Mesendoderm (in vitro differentiated cells): ENCODE data around the gene EXOC3L2.
A peak's percentile ranks its signal among the peaks of the same experiment; 100 is the strongest.

Experiments used
- DNase-seq: peaks from one replicate; pipeline ENCODE4 v3.0.0; 2013
- H2AK5ac ChIP-seq: 2 replicates; pipeline ENCODE4 v1.6.1; 2013; ENCODE audit warnings: low read length, inconsistent platforms
- H2BK120ac ChIP-seq: 2 replicates; pipeline ENCODE4 v1.6.1; 2013; ENCODE audit warnings: low read depth, mild to moderate bottlenecking, low read length, moderate library complexity, mixed read lengths
- H2BK15ac ChIP-seq: replicated peaks from 2 replicates; pipeline ENCODE4 v1.6.1; 2013; ENCODE audit warnings: low read depth, mild to moderate bottlenecking, moderate library complexity
- H2BK5ac ChIP-seq: 2 replicates; pipeline ENCODE4 v1.6.1; 2013; ENCODE audit warnings: low read length, inconsistent platforms
- H3K18ac ChIP-seq: 2 replicates; pipeline ENCODE4 v1.6.1; 2013; ENCODE audit warnings: mild to moderate bottlenecking, low read length, mixed read lengths
- H3K23ac ChIP-seq: one replicate; pipeline ENCODE4 v1.6.1; 2013; ENCODE audit warnings: low read length
- H3K27ac ChIP-seq: 2 replicates; pipeline ENCODE4 v1.5.1; 2013; ENCODE audit warnings: low read depth, mild to moderate bottlenecking, inconsistent platforms, low read length, moderate library complexity
- H3K27me3 ChIP-seq: 2 replicates; pipeline ENCODE4 v1.6.1; 2013; ENCODE audit warnings: low read length, control low read depth, mild to moderate bottlenecking, inconsistent platforms; ENCODE audit not compliant: insufficient read depth, poor library complexity
- H3K36me3 ChIP-seq: 2 replicates; pipeline ENCODE4 v1.6.1; 2013; ENCODE audit warnings: low read length, inconsistent platforms; ENCODE audit not compliant: control insufficient read depth, insufficient read depth
- H3K4ac ChIP-seq: one replicate; pipeline ENCODE4 v1.6.1; 2013; ENCODE audit warnings: low read depth, mild to moderate bottlenecking, low read length, moderate library complexity
- H3K4me1 ChIP-seq: 2 replicates; pipeline ENCODE4 v1.6.1; 2013; ENCODE audit warnings: low read depth, low read length, inconsistent platforms; ENCODE audit not compliant: control insufficient read depth
- H3K4me2 ChIP-seq: 2 replicates; pipeline ENCODE4 v1.6.1; 2013; ENCODE audit warnings: low read length
- H3K4me3 ChIP-seq: 2 replicates; pipeline ENCODE4 v1.5.1; 2013; ENCODE audit warnings: mild to moderate bottlenecking, low read length
- H3K56ac ChIP-seq: one replicate; pipeline ENCODE4 v1.6.1; 2013; ENCODE audit warnings: low read length
- H3K79me1 ChIP-seq: 2 replicates; pipeline ENCODE4 v1.6.1; 2013; ENCODE audit warnings: low read length, inconsistent platforms
- H3K79me2 ChIP-seq: 2 replicates; pipeline ENCODE4 v1.6.1; 2013; ENCODE audit warnings: mild to moderate bottlenecking, low read length; ENCODE audit not compliant: control insufficient read depth, insufficient read depth
- H3K9ac ChIP-seq: 2 replicates; pipeline ENCODE4 v1.6.1; 2013; ENCODE audit warnings: low read length, inconsistent platforms
- H4K5ac ChIP-seq: one replicate; pipeline ENCODE4 v1.6.1; 2013; ENCODE audit warnings: low read length
- H4K8ac ChIP-seq: one replicate; pipeline ENCODE4 v1.6.1; 2013; ENCODE audit warnings: low read depth, mild to moderate bottlenecking, control low read depth, low read length, moderate library complexity
- WGBS: extraction: QIAGEN DNeasy Blood & Tissue Kit; methylation state at CpG from one replicate; pipeline ENCODE4 v1.1.7; 2013; ENCODE audit warnings: low lambda C conversion rate, missing lambda C conversion rate; ENCODE audit not compliant: insufficient coverage; ENCODE audit errors: extremely low coverage; 5-methylcytosine and 5-hydroxymethylcytosine counted together

The EXOC3L2 gene

GRCh38 chr19:45182758-45183157 lies 62.4 kb downstream of the EXOC3L2 start:
- H3K27ac ChIP-seq: no peak overlapping the region
- H3K23ac ChIP-seq: no peak overlapping the region
- no peaks in the 10 kb centered on the region for H3K79me2 ChIP-seq
- H3K4ac ChIP-seq: no peak overlapping the region
- H4K5ac ChIP-seq: no peak overlapping the region
- H4K8ac ChIP-seq: no peak overlapping the region
- H2BK120ac ChIP-seq: no peak overlapping the region
- H3K79me1 ChIP-seq: peaks cover 2% of the 10 kb centered on the region
- H3K18ac ChIP-seq: no peak overlapping the region
- DNase-seq: no peak
- WGBS: no CpG with 5 or more reads among the region's 4 CpGs
- H3K4me2 ChIP-seq: no peak overlapping the region
- H3K27me3 ChIP-seq: no peaks in the 10 kb centered on the region
- H3K56ac ChIP-seq: no peak overlapping the region
- no peak overlapping the region for H3K9ac ChIP-seq
- H3K36me3 ChIP-seq: no peaks in the 10 kb centered on the region
- no peak overlapping the region for H2BK15ac ChIP-seq
- H2BK5ac ChIP-seq: no peak overlapping the region
- no peak overlapping the region for H2AK5ac ChIP-seq
- no peaks in the 10 kb centered on the region for H3K4me1 ChIP-seq
- H3K4me3 ChIP-seq: no peak overlapping the region

DNA sequence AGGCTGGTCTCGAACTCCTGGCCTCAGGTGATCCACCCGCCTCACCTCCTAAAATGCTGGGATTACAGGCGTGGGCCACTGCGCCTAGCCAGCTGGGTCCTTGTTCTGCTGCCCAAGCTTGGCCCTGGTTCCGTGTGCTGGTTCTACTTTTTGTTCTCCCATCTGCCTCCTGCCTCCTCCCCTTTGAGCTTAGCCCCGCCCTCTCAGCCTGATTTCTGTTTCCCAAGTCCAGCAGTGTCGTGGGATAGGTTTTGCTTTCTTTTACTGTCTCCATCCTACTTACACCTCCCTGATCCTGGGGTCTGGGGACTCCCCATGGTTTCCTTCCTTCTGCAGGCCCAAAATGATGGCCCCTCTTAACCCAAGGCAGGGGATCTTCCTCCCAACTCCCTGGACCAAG lies 64.3 kb downstream of the EXOC3L2 start:
- DNase-seq: no peak
- no CpG with 5 or more reads among the region's 7 CpGs for WGBS
- no peak overlapping the region for H3K56ac ChIP-seq
- H3K18ac ChIP-seq: no peak overlapping the region
- no peak overlapping the region for H2BK5ac ChIP-seq
- no peak overlapping the region for H3K27ac ChIP-seq
- H3K4ac ChIP-seq: no peak overlapping the region
- H3K4me3 ChIP-seq: no peak overlapping the region
- H3K4me1 ChIP-seq: no peaks in the 10 kb centered on the region
- no peak overlapping the region for H4K8ac ChIP-seq
- H3K79me2 ChIP-seq: no peaks in the 10 kb centered on the region
- no peaks in the 10 kb centered on the region for H3K27me3 ChIP-seq
- no peak overlapping the region for H2BK120ac ChIP-seq
- no peak overlapping the region for H2AK5ac ChIP-seq
- H4K5ac ChIP-seq: no peak overlapping the region
- H3K79me1 ChIP-seq: peaks cover 4% of the 10 kb centered on the region
- H3K4me2 ChIP-seq: no peak overlapping the region
- H3K23ac ChIP-seq: no peak overlapping the region
- H3K36me3 ChIP-seq: no peaks in the 10 kb centered on the region
- H2BK15ac ChIP-seq: no peak overlapping the region
- H3K9ac ChIP-seq: no peak overlapping the region

DNA sequence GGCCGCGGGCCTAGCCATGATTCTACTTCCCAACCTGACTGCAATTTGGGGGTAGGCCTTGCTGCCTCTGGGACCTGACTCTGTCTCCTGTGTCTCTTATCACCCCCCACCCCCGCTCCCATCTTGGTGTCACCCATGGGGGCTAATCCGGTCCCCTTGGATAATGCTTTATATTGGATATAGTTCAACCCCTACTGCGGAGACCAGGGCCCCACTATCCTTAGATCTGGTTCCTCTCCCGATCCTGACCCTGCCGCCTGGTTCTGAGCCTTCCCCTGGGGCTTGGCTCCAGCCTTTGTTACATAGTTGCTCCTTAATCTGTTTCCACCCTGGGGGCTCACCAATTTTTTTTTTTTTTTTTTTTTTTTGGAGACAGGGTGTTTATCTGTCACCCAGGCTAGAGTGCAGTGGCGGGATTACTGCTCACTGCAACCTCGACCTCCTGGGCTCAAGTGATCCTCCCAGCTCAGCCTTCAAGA lies 65.3 kb downstream of the EXOC3L2 start:
- no peaks in the 10 kb centered on the region for H3K36me3 ChIP-seq
- no peak overlapping the region for H4K8ac ChIP-seq
- DNase-seq: no peak
- no peak overlapping the region for H2AK5ac ChIP-seq
- H3K18ac ChIP-seq: no peak overlapping the region
- peak overlapping the region; percentile 76 for H3K9ac ChIP-seq
- H3K4me3 ChIP-seq: peak overlapping the region; percentile 98
- H2BK5ac ChIP-seq: no peak overlapping the region
- no peaks in the 10 kb centered on the region for H3K79me2 ChIP-seq
- H3K27me3 ChIP-seq: no peaks in the 10 kb centered on the region
- H4K5ac ChIP-seq: no peak overlapping the region
- H2BK15ac ChIP-seq: no peak overlapping the region
- peak overlapping the region; percentile 95 for H3K4me2 ChIP-seq
- H3K27ac ChIP-seq: no peak overlapping the region
- peak overlapping the region; percentile 95 for H3K56ac ChIP-seq
- no peak overlapping the region for H3K23ac ChIP-seq
- WGBS: no CpG with 5 or more reads among the region's 9 CpGs
- no peak overlapping the region for H3K4ac ChIP-seq
- H3K79me1 ChIP-seq: peaks cover 4% of the 10 kb centered on the region
- H3K4me1 ChIP-seq: no peaks in the 10 kb centered on the region
- H2BK120ac ChIP-seq: no peak overlapping the region

DNA sequence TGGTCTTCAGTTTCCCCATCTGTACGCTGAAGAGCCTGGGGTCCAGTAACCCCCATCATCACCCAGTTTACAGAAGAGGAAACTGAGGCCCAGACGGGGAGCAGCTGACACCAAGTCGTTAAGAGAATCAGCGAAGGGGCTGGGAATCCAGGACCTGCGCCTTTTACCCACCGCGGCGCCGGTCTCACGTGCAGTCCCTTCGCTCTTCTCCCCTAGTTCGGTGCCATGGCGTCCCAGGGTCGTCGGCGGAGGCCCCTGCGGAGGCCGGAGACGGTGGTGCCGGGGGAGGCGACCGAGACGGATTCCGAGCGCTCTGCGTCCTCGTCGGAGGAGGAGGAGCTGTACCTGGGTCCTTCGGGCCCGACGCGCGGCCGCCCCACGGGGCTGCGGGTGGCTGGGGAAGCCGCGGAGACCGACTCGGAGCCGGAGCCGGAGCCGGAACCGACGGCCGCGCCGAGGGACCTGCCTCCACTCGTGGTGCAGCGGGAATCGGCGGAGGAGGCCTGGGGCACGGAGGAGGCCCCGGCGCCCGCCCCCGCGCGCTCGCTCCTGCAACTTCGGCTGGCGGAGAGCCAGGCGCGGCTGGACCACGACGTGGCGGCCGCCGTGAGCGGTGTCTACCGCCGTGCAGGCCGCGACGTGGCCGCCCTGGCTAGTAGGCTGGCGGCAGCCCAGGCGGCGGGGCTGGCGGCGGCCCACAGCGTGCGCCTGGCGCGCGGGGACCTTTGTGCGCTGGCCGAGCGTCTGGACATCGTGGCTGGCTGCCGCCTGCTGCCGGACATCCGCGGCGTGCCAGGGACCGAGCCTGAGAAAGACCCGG lies 65.9 kb downstream of the EXOC3L2 start:
- Histone ChIP-seq H2BK15ac (no peak overlapping the region), H3K4me3 (peak overlapping the region; percentile 98), H2AK5ac (no peak overlapping the region), H3K9ac (peak overlapping the region; percentile 76), H3K4me1 (no peaks in the 10 kb centered on the region), H3K4ac (no peak overlapping the region), H3K4me2 (peak overlapping the region; percentile 95), H3K36me3 (no peaks in the 10 kb centered on the region), H3K79me1 (peaks cover 4% of the 10 kb centered on the region), H3K79me2 (no peaks in the 10 kb centered on the region), H3K27me3 (no peaks in the 10 kb centered on the region), H4K8ac (no peak overlapping the region), H2BK120ac (no peak overlapping the region), H2BK5ac (no peak overlapping the region), H3K18ac (no peak overlapping the region), H3K56ac (peak overlapping the region; percentile 95), H4K5ac (no peak overlapping the region), H3K27ac (peak overlapping the region; percentile 12), H3K23ac (peak overlapping the region; percentile 66)
- no peak for DNase-seq
- WGBS: no CpG with 5 or more reads among the region's 97 CpGs

DNA sequence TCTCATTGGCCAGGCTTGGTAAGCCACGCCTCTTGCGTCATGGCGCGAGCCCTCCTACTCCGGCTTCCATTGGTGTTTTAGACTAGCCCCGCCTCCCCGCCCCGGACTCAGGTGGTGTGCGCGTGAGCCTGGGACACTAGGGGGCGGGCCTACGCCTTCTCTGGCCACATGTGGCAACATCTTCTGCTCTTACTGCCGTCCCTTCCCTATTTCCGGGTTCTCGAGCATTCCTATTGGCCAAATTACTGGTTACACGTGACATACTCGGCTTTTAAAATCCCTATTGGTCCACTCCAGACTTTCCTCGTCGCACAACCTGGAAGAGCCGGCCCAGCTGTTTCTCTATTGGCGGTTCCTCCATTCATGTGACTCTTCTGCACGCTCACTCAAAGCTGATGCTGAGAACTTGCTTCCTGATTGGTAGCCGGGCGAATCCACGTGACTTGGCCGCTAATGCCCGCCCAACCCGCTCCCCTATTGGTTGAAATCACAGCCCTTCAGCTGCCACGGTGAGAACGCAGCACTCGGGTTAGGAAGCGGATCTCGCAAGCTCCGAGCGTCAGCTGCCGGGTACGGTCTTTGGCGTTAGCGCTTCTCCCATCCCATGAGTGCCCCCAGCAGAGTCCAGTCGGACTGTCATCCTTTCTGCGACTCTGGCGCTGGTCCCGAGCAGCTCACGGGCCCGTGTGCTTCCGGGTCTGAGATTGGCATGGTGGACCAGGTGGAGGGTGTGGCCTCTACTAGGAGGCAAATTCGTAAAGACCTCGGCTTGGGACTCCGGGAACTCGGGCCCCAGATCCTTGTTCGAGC lies 66.7 kb downstream of the EXOC3L2 start, which contains the start of gene BLOC1S3:
Gene BLOC1S3, plus strand, starts transcription at position 523 of the 810 bp plus-strand sequence. CDS start 513 bp downstream, outside the sequence.
- H3K9ac ChIP-seq: peak within 1 kb of the TSS; percentile 86
- H3K23ac ChIP-seq: peak within 1 kb of the TSS; percentile 66
- DNase-seq: peak; percentile 100
- no peak within 1 kb of the TSS for H3K4ac ChIP-seq
- H2AK5ac ChIP-seq: no peak within 1 kb of the TSS
- peak within 1 kb of the TSS; percentile 95 for H3K4me2 ChIP-seq
- no CpG with 5 or more reads among the region's 51 CpGs for WGBS
- H3K79me2 ChIP-seq: no peaks in the 10 kb centered on the region
- H3K56ac ChIP-seq: peak within 1 kb of the TSS; percentile 95
- H3K18ac ChIP-seq: no peak within 1 kb of the TSS
- H4K8ac ChIP-seq: no peak within 1 kb of the TSS
- peak within 1 kb of the TSS; percentile 98 for H3K4me3 ChIP-seq
- peaks cover 4% of the 10 kb centered on the region for H3K79me1 ChIP-seq
- no peaks in the 10 kb centered on the region for H3K27me3 ChIP-seq
- no peak within 1 kb of the TSS for H2BK120ac ChIP-seq
- H2BK5ac ChIP-seq: no peak within 1 kb of the TSS
- H3K4me1 ChIP-seq: no peaks in the 10 kb centered on the region
- no peak within 1 kb of the TSS for H2BK15ac ChIP-seq
- H3K36me3 ChIP-seq: no peaks in the 10 kb centered on the region
- H4K5ac ChIP-seq: no peak within 1 kb of the TSS
- peak within 1 kb of the TSS; percentile 39 for H3K27ac ChIP-seq
